B cell (primary cell): ENCODE measurements around the gene GLI3. TPM values are rescaled to one million over a fixed set of nuclear protein-coding genes. Genes with fewer than 3 reads are reported as not detected.

ENCODE experiments used
- ATAC-seq: fragments of 200-7000 bp; cut with Tn5 transposase; one replicate; pipeline ENCODE4 v1.10.0; 2021; ENCODE audit warnings: low read depth, mild to moderate bottlenecking, moderate number of reproducible peaks, moderate library complexity
- CTCF ChIA-PET: fragments of 350-600 bp; sonication (Branson Sonifier 250); formaldehyde crosslinking; loops from one replicate; lab custom pipeline; 2021; ENCODE audit warnings: antibody characterized with exemption, inconsistent platforms; lab: Charles Lee
- POLR2A ChIA-PET: fragments of 350-600 bp; sonication (Branson Sonifier 250); formaldehyde crosslinking; loops from one replicate; lab custom pipeline; 2021; ENCODE audit warnings: antibody characterized with exemption; lab: Charles Lee
- DNase-seq: peaks from one replicate; pipeline ENCODE4 v3.0.0; 2013
- H2AFZ ChIP-seq: 2 replicates; pipeline ENCODE4 v1.6.1; 2012; ENCODE audit warnings: mild to moderate bottlenecking, low read depth, low read length; ENCODE audit not compliant: insufficient read depth, poor library complexity, severe bottlenecking
- H3K27ac ChIP-seq, 2 donors: 1 replicate in 1 of 2; 2 replicates in 1 of 2; pipeline ENCODE4 v1.5.1; 2012 to 2013; ENCODE audit warnings: low read length in 2 of 2, mild to moderate bottlenecking in 2 of 2, moderate library complexity in 1 of 2
- H3K27me3 ChIP-seq, 4 experiments: fragments of 200-600 bp in 1 of 4; sonication (generic) in 1 of 4; replicated peaks in 1 of 4; 1 replicate in 2 of 4; 2 replicates in 2 of 4; pipeline versions ENCODE4 v1.6.1 to v1.7.0; 2013 to 2016; ENCODE audit warnings: low read length in 3 of 4, mild to moderate bottlenecking in 2 of 4, mixed read lengths in 1 of 4, moderate library complexity in 1 of 4; ENCODE audit not compliant: insufficient read depth in 4 of 4, control insufficient read depth in 3 of 4; ENCODE audit errors: control extremely low read depth in 1 of 4
- H3K36me3 ChIP-seq, 2 experiments: replicated peaks in 1 of 2; 1 replicate in 1 of 2; 2 replicates in 1 of 2; pipeline versions ENCODE4 v1.6.1 to v1.7.1; 2013; ENCODE audit warnings: low read length in 1 of 2; ENCODE audit not compliant: insufficient read depth in 2 of 2, control insufficient read depth in 1 of 2; ENCODE audit errors: control extremely low read depth in 1 of 2, extremely low read depth in 1 of 2
- H3K4me1 ChIP-seq, 2 donors: fragments of 200-600 bp in 1 of 2; sonication (generic) in 1 of 2; 1 replicate in 1 of 2; 2 replicates in 1 of 2; pipeline versions ENCODE4 v1.5.1 to v1.6.1; 2013 to 2017; ENCODE audit warnings: low read length in 2 of 2; ENCODE audit not compliant: control insufficient read depth in 2 of 2, insufficient read depth in 2 of 2
- H3K4me2 ChIP-seq: replicated peaks from 2 replicates; pipeline ENCODE3; 2012; ENCODE audit warnings: mild to moderate bottlenecking, low read depth, low read length; ENCODE audit not compliant: poor library complexity, severe bottlenecking
- H3K4me3 ChIP-seq, 5 experiments: fragments of 200-600 bp in 1 of 5; sonication (generic) in 1 of 5; 1 replicate in 3 of 5; 2 replicates in 2 of 5; pipeline versions ENCODE4 v1.5.1 to v1.7.0; 2011 to 2016; ENCODE audit warnings: low read length in 4 of 5, mild to moderate bottlenecking in 4 of 5, low read depth in 2 of 5, control low read depth in 1 of 5, moderate library complexity in 1 of 5; ENCODE audit not compliant: insufficient read depth in 1 of 5; ENCODE audit errors: control extremely low read depth in 1 of 5, extremely low read depth in 1 of 5
- H3K79me2 ChIP-seq: fragments of 200-600 bp; sonication (generic); one replicate; pipeline ENCODE4 v1.6.0; 2016; ENCODE audit warnings: low read length; ENCODE audit not compliant: control insufficient read depth, insufficient read depth
- H3K9ac ChIP-seq: fragments of 200-600 bp; sonication (generic); 2 replicates; pipeline ENCODE4 v1.6.1; 2017; ENCODE audit warnings: mild to moderate bottlenecking, low read length, moderate library complexity
- H3K9me3 ChIP-seq, 3 donors: one replicate each; pipeline versions ENCODE4 v1.6.1 to v1.7.1; 2013; ENCODE audit warnings: low read length in 2 of 3; ENCODE audit not compliant: control insufficient read depth in 2 of 3, insufficient read depth in 1 of 3; ENCODE audit errors: control extremely low read depth in 1 of 3
- H4K20me1 ChIP-seq: 2 replicates; pipeline ENCODE4 v1.6.0; 2012; ENCODE audit warnings: mild to moderate bottlenecking, low read length; ENCODE audit not compliant: insufficient read depth, control insufficient read depth, poor library complexity, severe bottlenecking
- H3K27ac Mint-ChIP-seq: one replicate; pipeline ENCODE4 v1.8.0; 2021; ENCODE audit warnings: mixed read lengths
- H3K27me3 Mint-ChIP-seq: one replicate; pipeline ENCODE4 v1.8.0; 2021; ENCODE audit warnings: mixed read lengths
- H3K4me1 Mint-ChIP-seq: one replicate; pipeline ENCODE4 v1.8.0; 2021; ENCODE audit warnings: mixed read lengths
- H3K4me3 Mint-ChIP-seq: one replicate; pipeline ENCODE4 v1.8.0; 2021; ENCODE audit warnings: mixed read lengths
- H3K9me3 Mint-ChIP-seq: one replicate; pipeline ENCODE4 v1.8.0; 2022; ENCODE audit warnings: mixed read lengths; ENCODE audit not compliant: insufficient read depth
- CTCF ChIP-seq: fragments of 200-600 bp; IDR thresholded peaks from one replicate; pipeline ENCODE4 v1.8.0; 2022; ENCODE audit warnings: antibody characterized with exemption, mild to moderate bottlenecking
- EZH2 ChIP-seq: IDR thresholded peaks from 2 replicates; pipeline ENCODE4 v1.6.1; 2012; ENCODE audit warnings: borderline replicate concordance, low read depth, mild to moderate bottlenecking, moderate library complexity, low read length; ENCODE audit not compliant: insufficient read depth, poor library complexity, severe bottlenecking
- WGBS: methylation state at CpG from one replicate; pipeline ENCODE4 v1.1.5; 2013; ENCODE audit warnings: missing lambda C conversion rate; ENCODE audit not compliant: insufficient coverage; 5-methylcytosine and 5-hydroxymethylcytosine counted together
- intact Hi-C: fragments of 100-400 bp; cut with micrococcal nuclease; formaldehyde crosslinking; loops from one replicate; pipeline ENCODE4 v1.10.0; 2022
- polyA plus RNA-seq: library from polyadenylated mRNA; depleted of rRNA; stranded (reverse); fragments of >200 nt; gene quantifications from 2 replicates; pipeline ENCODE4 v1.2.3, GENCODE V29; 2012
- total RNA-seq, 2 donors: library from RNA; stranded (reverse); fragments of 120-200 nt in 1 of 2; gene quantifications; 1 replicate in 1 of 2; 2 replicates in 1 of 2; pipeline versions ENCODE4 v1.2.3 to v1.2.4, GENCODE V29; 2013 to 2022

Gene GLI3
- total and polyA plus RNA-seq, 2 donors (not counting 1 experiment from before 2014, with no cell fraction given), result not detected

- H3K4me1 ChIP-seq, result no peaks in the 10 kb centered on the region
- Mint-ChIP-seq H3K4me3 (no peak overlapping the region), H3K27ac (no peak overlapping the region), H3K4me1 (no peaks in the 10 kb centered on the region), H3K9me3 (no peaks in the 10 kb centered on the region), H3K27me3 (no peaks in the 10 kb centered on the region)
- H3K27me3 ChIP-seq, result no peaks in the 10 kb centered on the region
- no peak overlapping the region for H3K4me2 ChIP-seq
- ChIA-PET POLR2A (no interaction called here), CTCF (no interaction called here)
- H2AFZ ChIP-seq, result no peak overlapping the region
- no peaks in the 10 kb centered on the region for H3K36me3 ChIP-seq
- H3K9me3 ChIP-seq, result no peaks in the 10 kb centered on the region
- H3K27ac ChIP-seq, result no peak overlapping the region
- H3K4me3 ChIP-seq, result no peak overlapping the region
- TF ChIP-seq EZH2 (no peak), CTCF (no peak)
- H3K9ac ChIP-seq, result no peak overlapping the region
- no peaks in the 10 kb centered on the region for H3K79me2 ChIP-seq
- whole genome bisulfite sequencing, result 97% methylated on average over 4 of the region's 6 CpGs
- DNase-seq (no peak), ATAC-seq (no peak)
- intact Hi-C loops, result no loop called here
- no peaks in the 10 kb centered on the region for H4K20me1 ChIP-seq
Observed at GRCh38 chr7:42183547-42183946, 53.5 kb downstream of the GLI3 start.

- Histone ChIP-seq H2AFZ (no peak overlapping the region), H3K4me3 (no peak overlapping the region), H3K4me1 (no peaks in the 10 kb centered on the region), H3K9me3 (no peaks in the 10 kb centered on the region), H3K36me3 (no peaks in the 10 kb centered on the region), H3K79me2 (no peaks in the 10 kb centered on the region), H3K27me3 (no peaks in the 10 kb centered on the region), H3K4me2 (no peak overlapping the region), H3K27ac (no peak overlapping the region), H3K9ac (no peak overlapping the region), H4K20me1 (no peaks in the 10 kb centered on the region)
- ATAC-seq (no peak), DNase-seq (no peak)
- H3K9me3 Mint-ChIP-seq, result no peaks in the 10 kb centered on the region
- no peak for TF ChIP-seq CTCF
- TF ChIP-seq EZH2, result no peak
- H3K27me3 Mint-ChIP-seq, result no peaks in the 10 kb centered on the region
- intact Hi-C loops, result no loop called here
- 93% methylated on average over 2 of the region's 4 CpGs for WGBS
- no peak overlapping the region for H3K4me3 Mint-ChIP-seq
- ChIA-PET CTCF (no interaction called here), POLR2A (no interaction called here)
- H3K4me1 Mint-ChIP-seq, result no peaks in the 10 kb centered on the region
- no peak overlapping the region for H3K27ac Mint-ChIP-seq
Observed at GRCh38 chr7:42181566-42181965, 55.4 kb downstream of the GLI3 start.
